WTC11 (cell line): ENCODE data around the gene COPB1. TPM values are rescaled to one million over a fixed set of nuclear protein-coding genes. Genes with fewer than 3 reads are reported as not detected.

Experiments
- ATAC-seq: fragments of 200-7000 bp; cut with Tn5 transposase; 2 replicates; pipeline ENCODE4 v1.10.0; 2021; ENCODE audit warnings: mild to moderate bottlenecking, moderate library complexity
- CTCF ChIA-PET: fragments of 300-600 bp; sonication (Branson Sonifier 250); formaldehyde crosslinking; loops from one replicate; lab custom pipeline; 2021; ENCODE audit warnings: antibody characterized with exemption; lab: Charles Lee
- POLR2A ChIA-PET: fragments of 350-600 bp; sonication (Branson Sonifier 250); formaldehyde crosslinking; loops from one replicate; lab custom pipeline; 2021; ENCODE audit warnings: antibody characterized with exemption; lab: Charles Lee
- DNase-seq: peaks from one replicate; pipeline ENCODE4 v3.0.0; 2021; ENCODE audit warnings: low spot score
- H3K27ac Mint-ChIP-seq: 2 replicates; pipeline ENCODE4 v1.8.0; 2021; ENCODE audit warnings: mixed read lengths
- H3K27me3 Mint-ChIP-seq: 2 replicates; pipeline ENCODE4 v1.8.0; 2021; ENCODE audit warnings: low read depth, mild to moderate bottlenecking, moderate library complexity, mixed read lengths
- H3K36me3 Mint-ChIP-seq: 2 replicates; pipeline ENCODE4 v1.8.0; 2021; ENCODE audit warnings: mixed read lengths
- H3K4me1 Mint-ChIP-seq: 2 replicates; pipeline ENCODE4 v1.8.0; 2022; ENCODE audit warnings: mixed read lengths
- H3K4me3 Mint-ChIP-seq: 2 replicates; pipeline ENCODE4 v1.8.0; 2021; ENCODE audit warnings: mild to moderate bottlenecking, moderate library complexity, mixed read lengths
- H3K9me3 Mint-ChIP-seq: 2 replicates; pipeline ENCODE4 v1.8.0; 2021; ENCODE audit warnings: mixed read lengths
- ELF4 ChIP-seq: sonication (generic); formaldehyde crosslinking; IDR thresholded peaks from 2 replicates; pipeline ENCODE4 v1.8.1; 2022; ENCODE audit warnings: low read depth, mild to moderate bottlenecking, moderate library complexity, missing genetic modification reagents
- TCF7 ChIP-seq: sonication (generic); formaldehyde crosslinking; IDR thresholded peaks from 2 replicates; pipeline ENCODE4 v1.8.0; 2022; ENCODE audit warnings: mild to moderate bottlenecking, low read depth, missing genetic modification reagents, moderate library complexity
- ZNF138 ChIP-seq: sonication (generic); formaldehyde crosslinking; conservative IDR thresholded peaks from 2 replicates; pipeline ENCODE4 v1.8.1; 2022; ENCODE audit warnings: mild to moderate bottlenecking, moderate library complexity, missing genetic modification reagents
- ZNF396 ChIP-seq: fragments of 250-450 bp; sonication (Bioruptor Pico); IDR thresholded peaks from 2 replicates; pipeline ENCODE4 v1.8.0; 2021; ENCODE audit warnings: mild to moderate bottlenecking, moderate library complexity, borderline replicate concordance
- total RNA-seq: library from RNA; stranded (reverse); gene quantifications from 3 replicates; pipeline ENCODE4 v1.2.3, GENCODE V29; 2021
- TF ChIP-seq, protein P1 (sequence below): sonication (generic); formaldehyde crosslinking; IDR thresholded peaks from 2 replicates; pipeline ENCODE4 v1.8.1; 2023; ENCODE audit warnings: mild to moderate bottlenecking, missing genetic modification reagents, moderate library complexity
- TF ChIP-seq, protein P2 (sequence below): sonication (generic); formaldehyde crosslinking; IDR thresholded peaks from 2 replicates; pipeline ENCODE4 v1.8.1; 2022; ENCODE audit warnings: mild to moderate bottlenecking, missing genetic modification reagents, moderate library complexity, borderline replicate concordance
- TF ChIP-seq, protein P3 (sequence below): fragments of 250-450 bp; sonication (Bioruptor Pico); IDR thresholded peaks from 2 replicates; pipeline ENCODE4 v1.9.0; 2021; ENCODE audit warnings: moderate library complexity, mild to moderate bottlenecking, inconsistent platforms, borderline replicate concordance
- TF ChIP-seq, protein P4 (sequence below): sonication (generic); formaldehyde crosslinking; IDR thresholded peaks from 2 replicates; pipeline ENCODE4 v1.8.1; 2023; ENCODE audit warnings: mild to moderate bottlenecking, moderate library complexity, missing genetic modification reagents
- TF ChIP-seq, protein P5 (sequence below): sonication (generic); formaldehyde crosslinking; IDR thresholded peaks from 2 replicates; pipeline ENCODE4 v1.8.0; 2023; ENCODE audit warnings: mild to moderate bottlenecking, missing genetic modification reagents
- TF ChIP-seq, protein P6 (sequence below): fragments of 250-450 bp; sonication (Bioruptor Pico); IDR thresholded peaks from 2 replicates; pipeline ENCODE4 v1.9.0; 2021; ENCODE audit warnings: mild to moderate bottlenecking, borderline replicate concordance

Gene COPB1
- total RNA-seq, 1 experiment from 2014 or later: 76.3 TPM

DNA sequence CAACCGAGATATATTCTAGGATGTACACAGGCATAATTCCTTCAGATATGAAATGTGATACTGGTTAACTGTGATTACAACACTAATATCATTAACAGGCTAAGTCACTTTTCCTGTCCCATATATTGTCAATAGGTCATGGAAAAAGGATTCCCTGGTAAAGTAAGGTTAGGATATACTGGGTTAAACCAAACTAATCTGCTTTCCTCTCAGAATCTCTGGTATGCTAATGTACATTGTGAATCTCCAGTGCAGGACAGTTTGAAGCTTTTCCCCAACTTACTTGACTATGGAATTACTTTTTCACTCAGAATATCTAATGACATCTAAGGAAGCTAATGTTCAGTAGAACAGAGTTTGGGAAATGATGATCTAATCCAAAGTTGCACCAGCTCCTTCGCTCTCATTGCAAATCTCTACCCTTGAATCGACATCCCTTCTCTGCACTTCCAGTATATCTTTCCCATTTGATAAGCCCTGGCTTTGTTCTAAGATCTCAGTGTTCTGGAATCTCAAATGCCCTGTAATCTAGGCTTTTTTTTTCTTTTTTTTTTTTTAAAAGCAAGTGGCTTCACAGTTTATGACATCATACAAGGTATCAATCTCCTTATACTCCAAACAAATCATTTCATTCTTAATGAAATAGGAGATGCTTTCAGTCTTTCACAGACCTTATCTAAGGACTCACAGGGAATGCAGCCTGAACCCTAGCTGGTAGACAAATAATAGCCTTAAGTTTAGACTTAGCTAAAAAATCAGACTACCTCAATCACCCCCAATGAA lies 43.8 kb downstream of the COPB1 start:
- Mint-ChIP-seq H3K9me3 (peaks cover 8% of the 10 kb centered on the region), H3K27me3 (no peaks in the 10 kb centered on the region), H3K4me3 (no peak overlapping the region), H3K4me1 (no peaks in the 10 kb centered on the region), H3K27ac (peak overlapping the region; percentile 64), H3K36me3 (peaks cover 35% of the 10 kb centered on the region)
- TF ChIP-seq TCF7 (CRISPR knock-in tag) (no peak), ZNF138 (CRISPR knock-in tag) (no peak), ELF4 (CRISPR knock-in tag) (no peak), ZNF396 (CRISPR knock-in tag) (no peak)
- TF ChIP-seq, protein P1, sequence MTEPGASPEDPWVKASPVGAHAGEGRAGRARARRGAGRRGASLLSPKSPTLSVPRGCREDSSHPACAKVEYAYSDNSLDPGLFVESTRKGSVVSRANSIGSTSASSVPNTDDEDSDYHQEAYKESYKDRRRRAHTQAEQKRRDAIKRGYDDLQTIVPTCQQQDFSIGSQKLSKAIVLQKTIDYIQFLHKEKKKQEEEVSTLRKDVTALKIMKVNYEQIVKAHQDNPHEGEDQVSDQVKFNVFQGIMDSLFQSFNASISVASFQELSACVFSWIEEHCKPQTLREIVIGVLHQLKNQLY (CRISPR knock-in tag): no peak
- TF ChIP-seq, protein P2, sequence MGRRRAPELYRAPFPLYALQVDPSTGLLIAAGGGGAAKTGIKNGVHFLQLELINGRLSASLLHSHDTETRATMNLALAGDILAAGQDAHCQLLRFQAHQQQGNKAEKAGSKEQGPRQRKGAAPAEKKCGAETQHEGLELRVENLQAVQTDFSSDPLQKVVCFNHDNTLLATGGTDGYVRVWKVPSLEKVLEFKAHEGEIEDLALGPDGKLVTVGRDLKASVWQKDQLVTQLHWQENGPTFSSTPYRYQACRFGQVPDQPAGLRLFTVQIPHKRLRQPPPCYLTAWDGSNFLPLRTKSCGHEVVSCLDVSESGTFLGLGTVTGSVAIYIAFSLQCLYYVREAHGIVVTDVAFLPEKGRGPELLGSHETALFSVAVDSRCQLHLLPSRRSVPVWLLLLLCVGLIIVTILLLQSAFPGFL (CRISPR knock-in tag): no peak
- TF ChIP-seq, protein P3, sequence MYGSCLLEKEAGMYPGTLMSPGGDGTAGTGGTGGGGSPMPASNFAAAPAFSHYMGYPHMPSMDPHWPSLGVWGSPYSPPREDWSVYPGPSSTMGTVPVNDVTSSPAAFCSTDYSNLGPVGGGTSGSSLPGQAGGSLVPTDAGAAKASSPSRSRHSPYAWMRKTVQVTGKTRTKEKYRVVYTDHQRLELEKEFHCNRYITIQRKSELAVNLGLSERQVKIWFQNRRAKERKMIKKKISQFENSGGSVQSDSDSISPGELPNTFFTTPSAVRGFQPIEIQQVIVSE: no peak
- TF ChIP-seq, protein P4, sequence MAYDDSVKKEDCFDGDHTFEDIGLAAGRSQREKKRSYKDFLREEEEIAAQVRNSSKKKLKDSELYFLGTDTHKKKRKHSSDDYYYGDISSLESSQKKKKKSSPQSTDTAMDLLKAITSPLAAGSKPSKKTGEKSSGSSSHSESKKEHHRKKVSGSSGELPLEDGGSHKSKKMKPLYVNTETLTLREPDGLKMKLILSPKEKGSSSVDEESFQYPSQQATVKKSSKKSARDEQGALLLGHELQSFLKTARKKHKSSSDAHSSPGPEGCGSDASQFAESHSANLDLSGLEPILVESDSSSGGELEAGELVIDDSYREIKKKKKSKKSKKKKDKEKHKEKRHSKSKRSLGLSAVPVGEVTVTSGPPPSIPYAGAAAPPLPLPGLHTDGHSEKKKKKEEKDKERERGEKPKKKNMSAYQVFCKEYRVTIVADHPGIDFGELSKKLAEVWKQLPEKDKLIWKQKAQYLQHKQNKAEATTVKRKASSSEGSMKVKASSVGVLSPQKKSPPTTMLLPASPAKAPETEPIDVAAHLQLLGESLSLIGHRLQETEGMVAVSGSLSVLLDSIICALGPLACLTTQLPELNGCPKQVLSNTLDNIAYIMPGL (CRISPR knock-in tag): no peak
- TF ChIP-seq, protein P5, sequence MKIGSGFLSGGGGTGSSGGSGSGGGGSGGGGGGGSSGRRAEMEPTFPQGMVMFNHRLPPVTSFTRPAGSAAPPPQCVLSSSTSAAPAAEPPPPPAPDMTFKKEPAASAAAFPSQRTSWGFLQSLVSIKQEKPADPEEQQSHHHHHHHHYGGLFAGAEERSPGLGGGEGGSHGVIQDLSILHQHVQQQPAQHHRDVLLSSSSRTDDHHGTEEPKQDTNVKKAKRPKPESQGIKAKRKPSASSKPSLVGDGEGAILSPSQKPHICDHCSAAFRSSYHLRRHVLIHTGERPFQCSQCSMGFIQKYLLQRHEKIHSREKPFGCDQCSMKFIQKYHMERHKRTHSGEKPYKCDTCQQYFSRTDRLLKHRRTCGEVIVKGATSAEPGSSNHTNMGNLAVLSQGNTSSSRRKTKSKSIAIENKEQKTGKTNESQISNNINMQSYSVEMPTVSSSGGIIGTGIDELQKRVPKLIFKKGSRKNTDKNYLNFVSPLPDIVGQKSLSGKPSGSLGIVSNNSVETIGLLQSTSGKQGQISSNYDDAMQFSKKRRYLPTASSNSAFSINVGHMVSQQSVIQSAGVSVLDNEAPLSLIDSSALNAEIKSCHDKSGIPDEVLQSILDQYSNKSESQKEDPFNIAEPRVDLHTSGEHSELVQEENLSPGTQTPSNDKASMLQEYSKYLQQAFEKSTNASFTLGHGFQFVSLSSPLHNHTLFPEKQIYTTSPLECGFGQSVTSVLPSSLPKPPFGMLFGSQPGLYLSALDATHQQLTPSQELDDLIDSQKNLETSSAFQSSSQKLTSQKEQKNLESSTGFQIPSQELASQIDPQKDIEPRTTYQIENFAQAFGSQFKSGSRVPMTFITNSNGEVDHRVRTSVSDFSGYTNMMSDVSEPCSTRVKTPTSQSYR: no peak
- TF ChIP-seq, protein P6, sequence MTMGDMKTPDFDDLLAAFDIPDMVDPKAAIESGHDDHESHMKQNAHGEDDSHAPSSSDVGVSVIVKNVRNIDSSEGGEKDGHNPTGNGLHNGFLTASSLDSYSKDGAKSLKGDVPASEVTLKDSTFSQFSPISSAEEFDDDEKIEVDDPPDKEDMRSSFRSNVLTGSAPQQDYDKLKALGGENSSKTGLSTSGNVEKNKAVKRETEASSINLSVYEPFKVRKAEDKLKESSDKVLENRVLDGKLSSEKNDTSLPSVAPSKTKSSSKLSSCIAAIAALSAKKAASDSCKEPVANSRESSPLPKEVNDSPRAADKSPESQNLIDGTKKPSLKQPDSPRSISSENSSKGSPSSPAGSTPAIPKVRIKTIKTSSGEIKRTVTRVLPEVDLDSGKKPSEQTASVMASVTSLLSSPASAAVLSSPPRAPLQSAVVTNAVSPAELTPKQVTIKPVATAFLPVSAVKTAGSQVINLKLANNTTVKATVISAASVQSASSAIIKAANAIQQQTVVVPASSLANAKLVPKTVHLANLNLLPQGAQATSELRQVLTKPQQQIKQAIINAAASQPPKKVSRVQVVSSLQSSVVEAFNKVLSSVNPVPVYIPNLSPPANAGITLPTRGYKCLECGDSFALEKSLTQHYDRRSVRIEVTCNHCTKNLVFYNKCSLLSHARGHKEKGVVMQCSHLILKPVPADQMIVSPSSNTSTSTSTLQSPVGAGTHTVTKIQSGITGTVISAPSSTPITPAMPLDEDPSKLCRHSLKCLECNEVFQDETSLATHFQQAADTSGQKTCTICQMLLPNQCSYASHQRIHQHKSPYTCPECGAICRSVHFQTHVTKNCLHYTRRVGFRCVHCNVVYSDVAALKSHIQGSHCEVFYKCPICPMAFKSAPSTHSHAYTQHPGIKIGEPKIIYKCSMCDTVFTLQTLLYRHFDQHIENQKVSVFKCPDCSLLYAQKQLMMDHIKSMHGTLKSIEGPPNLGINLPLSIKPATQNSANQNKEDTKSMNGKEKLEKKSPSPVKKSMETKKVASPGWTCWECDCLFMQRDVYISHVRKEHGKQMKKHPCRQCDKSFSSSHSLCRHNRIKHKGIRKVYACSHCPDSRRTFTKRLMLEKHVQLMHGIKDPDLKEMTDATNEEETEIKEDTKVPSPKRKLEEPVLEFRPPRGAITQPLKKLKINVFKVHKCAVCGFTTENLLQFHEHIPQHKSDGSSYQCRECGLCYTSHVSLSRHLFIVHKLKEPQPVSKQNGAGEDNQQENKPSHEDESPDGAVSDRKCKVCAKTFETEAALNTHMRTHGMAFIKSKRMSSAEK (CRISPR knock-in tag): no peak
- ChIA-PET POLR2A (interaction anchor here (0.6 to 2.1 kb wide), 6 partner anchors 43 to 193 kb away, joined by 3 to 10 read pairs (median 4); no protein-coding TSS in a partner anchor), CTCF (interaction anchor here (0.6 to 4.2 kb wide), 60 partner anchors 9 to 1237 kb away, joined by 3 to 80 read pairs (median 4); no protein-coding TSS in a partner anchor)
- ATAC-seq (no peak), DNase-seq (no peak)
